ENCODE measurements around the gene OR13C2. TPM values are rescaled to one million over a fixed set of nuclear protein-coding genes. Genes with fewer than 3 reads are reported as not detected.

The OR13C2 gene
- total and polyA plus RNA-seq, 4 donors: not detected

GRCh38 chr9:104575456-104575855, 30.0 kb downstream of the OR13C2 start:
- H3K27ac ChIP-seq (ENCODE audit: low read depth in 1 of 2, low read length in 2 of 2): no peak overlapping the region
- H3K9ac ChIP-seq (ENCODE audit: low read depth in 1 of 2, low read length in 2 of 2): no peak overlapping the region
- no peaks in the 10 kb centered on the region for H3K36me3 ChIP-seq (ENCODE audit: control insufficient read depth in 4 of 4, insufficient read depth in 3 of 4, low read depth in 1 of 4, low read length in 3 of 4)
- TF ChIP-seq EGR1 (IDR thresholded peaks at IDR 0.05; ENCODE audit: low read depth in 2 of 2) (no peak), NR2F2 (IDR thresholded peaks at IDR 0.05) (no peak), RXRA (IDR thresholded peaks at IDR 0.05) (no peak), FOXA1 (IDR thresholded peaks at IDR 0.05) (no peak), SP1 (IDR thresholded peaks at IDR 0.05) (no peak), REST (IDR thresholded peaks at IDR 0.05) (no peak), GABPA (IDR thresholded peaks at IDR 0.05 in 1 of 2, conservative IDR thresholded peaks at IDR 0.05 in 1 of 2) (no peak), HNF4A (conservative IDR thresholded peaks at IDR 0.05) (no peak), RAD21 (IDR thresholded peaks at IDR 0.05) (no peak), FOXA2 (IDR thresholded peaks at IDR 0.05) (no peak)
- TF ChIP-seq, protein P1, sequence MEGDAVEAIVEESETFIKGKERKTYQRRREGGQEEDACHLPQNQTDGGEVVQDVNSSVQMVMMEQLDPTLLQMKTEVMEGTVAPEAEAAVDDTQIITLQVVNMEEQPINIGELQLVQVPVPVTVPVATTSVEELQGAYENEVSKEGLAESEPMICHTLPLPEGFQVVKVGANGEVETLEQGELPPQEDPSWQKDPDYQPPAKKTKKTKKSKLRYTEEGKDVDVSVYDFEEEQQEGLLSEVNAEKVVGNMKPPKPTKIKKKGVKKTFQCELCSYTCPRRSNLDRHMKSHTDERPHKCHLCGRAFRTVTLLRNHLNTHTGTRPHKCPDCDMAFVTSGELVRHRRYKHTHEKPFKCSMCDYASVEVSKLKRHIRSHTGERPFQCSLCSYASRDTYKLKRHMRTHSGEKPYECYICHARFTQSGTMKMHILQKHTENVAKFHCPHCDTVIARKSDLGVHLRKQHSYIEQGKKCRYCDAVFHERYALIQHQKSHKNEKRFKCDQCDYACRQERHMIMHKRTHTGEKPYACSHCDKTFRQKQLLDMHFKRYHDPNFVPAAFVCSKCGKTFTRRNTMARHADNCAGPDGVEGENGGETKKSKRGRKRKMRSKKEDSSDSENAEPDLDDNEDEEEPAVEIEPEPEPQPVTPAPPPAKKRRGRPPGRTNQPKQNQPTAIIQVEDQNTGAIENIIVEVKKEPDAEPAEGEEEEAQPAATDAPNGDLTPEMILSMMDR (IDR thresholded peaks at IDR 0.05; ENCODE audit: low read depth, low read length, missing input control): no peak
- H3K27me3 ChIP-seq (ENCODE audit: control insufficient read depth in 4 of 4, insufficient read depth in 4 of 4, low read length in 3 of 4): no peaks in the 10 kb centered on the region
- no peak for DNase-seq (ENCODE audit: low spot score)
- no peaks in the 10 kb centered on the region for H3K4me1 ChIP-seq (ENCODE audit: control insufficient read depth in 4 of 4, insufficient read depth in 4 of 4, low read length in 3 of 4)
- H3K9me3 ChIP-seq (ENCODE audit: control insufficient read depth in 4 of 4, low read length in 3 of 4): peaks cover 0 to 8% (median 5%) of the 10 kb centered on the region in 4 donors
- H3K4me3 ChIP-seq (ENCODE audit: low read depth in 1 of 3, low read length in 3 of 3): no peak overlapping the region
- 75% methylated on average over 2 of the region's 2 CpGs for WGBS

- Histone ChIP-seq H3K27ac (ENCODE audit: low read depth in 1 of 2, low read length in 2 of 2) (no peak overlapping the region), H3K27me3 (ENCODE audit: control insufficient read depth in 4 of 4, insufficient read depth in 4 of 4, low read length in 3 of 4) (no peaks in the 10 kb centered on the region), H3K4me3 (ENCODE audit: low read depth in 1 of 3, low read length in 3 of 3) (no peak overlapping the region), H3K36me3 (ENCODE audit: control insufficient read depth in 4 of 4, insufficient read depth in 3 of 4, low read depth in 1 of 4, low read length in 3 of 4) (no peaks in the 10 kb centered on the region), H3K9ac (ENCODE audit: low read depth in 1 of 2, low read length in 2 of 2) (no peak overlapping the region), H3K9me3 (ENCODE audit: control insufficient read depth in 4 of 4, low read length in 3 of 4) (peaks cover 0 to 8% (median 5%) of the 10 kb centered on the region in 4 donors), H3K4me1 (ENCODE audit: control insufficient read depth in 4 of 4, insufficient read depth in 4 of 4, low read length in 3 of 4) (no peaks in the 10 kb centered on the region)
- no peak for TF ChIP-seq FOXA1 (IDR thresholded peaks at IDR 0.05)
- no peak for DNase-seq (ENCODE audit: low spot score)
- 57% methylated on average over 1 of the region's 1 CpG for WGBS
These were observed 32.8 kb downstream of the OR13C2 start for GRCh38 chr9:104572612-104573011.

- no peak within 1 kb of the TSS for H3K27ac ChIP-seq (ENCODE audit: low read depth in 1 of 2, low read length in 2 of 2)
- 82% methylated on average over 4 of the region's 4 CpGs for WGBS
- H3K4me3 ChIP-seq (ENCODE audit: low read depth in 1 of 3, low read length in 3 of 3): no peak within 1 kb of the TSS
- no peaks in the 10 kb centered on the region for H3K27me3 ChIP-seq (ENCODE audit: control insufficient read depth in 4 of 4, insufficient read depth in 4 of 4, low read length in 3 of 4)
- no peak for DNase-seq (ENCODE audit: low spot score)
- H3K36me3 ChIP-seq (ENCODE audit: control insufficient read depth in 4 of 4, insufficient read depth in 3 of 4, low read depth in 1 of 4, low read length in 3 of 4): no peaks in the 10 kb centered on the region
- H3K9me3 ChIP-seq (ENCODE audit: control insufficient read depth in 4 of 4, low read length in 3 of 4): peaks cover 0 to 8% (median 5%) of the 10 kb centered on the region in 4 donors
- H3K4me1 ChIP-seq (ENCODE audit: control insufficient read depth in 4 of 4, insufficient read depth in 4 of 4, low read length in 3 of 4): no peaks in the 10 kb centered on the region
- no peak within 1 kb of the TSS for H3K9ac ChIP-seq (ENCODE audit: low read depth in 1 of 2, low read length in 2 of 2)
- TF ChIP-seq GABPA (IDR thresholded peaks at IDR 0.05 in 1 of 2, conservative IDR thresholded peaks at IDR 0.05 in 1 of 2) (no peak), ATF3 (IDR thresholded peaks at IDR 0.05) (no peak), JUND (IDR thresholded peaks at IDR 0.05) (no peak), YY1 (IDR thresholded peaks at IDR 0.05) (no peak), ZBTB33 (IDR thresholded peaks at IDR 0.05) (no peak), SP1 (IDR thresholded peaks at IDR 0.05) (no peak), RAD21 (IDR thresholded peaks at IDR 0.05) (no peak), HNF4G (IDR thresholded peaks at IDR 0.05) (no peak), RXRA (IDR thresholded peaks at IDR 0.05) (no peak), NR2F2 (IDR thresholded peaks at IDR 0.05) (no peak), REST (IDR thresholded peaks at IDR 0.05) (no peak), FOXA1 (IDR thresholded peaks at IDR 0.05) (no peak), HNF4A (conservative IDR thresholded peaks at IDR 0.05) (no peak)
These were observed 36.6 kb downstream of the OR13C2 start, which contains the start of gene OR13C8 for GRCh38 chr9:104568868-104569267. TSS of gene OR13C8 (plus strand) at chr9:104569168. CDS start at chr9:104569168, 0 bp downstream.

Measured in liver (tissue), 9 donors.